Measurements from ENCODE around the gene ARFIP1.

- no peak for TF ChIP-seq CTCF (IDR thresholded peaks at IDR 0.05)
- TF ChIP-seq EZH2 (IDR thresholded peaks at IDR 0.05) = no peak
- TF ChIP-seq EZH2phosphoT487 (IDR thresholded peaks at IDR 0.05) = no peak
Observed at GRCh38 chr4:152926959-152927358, 147.2 kb downstream of the ARFIP1 start.

Measured in neural progenitor cell (in vitro differentiated cells).